ENCODE measurements around the gene ANGPTL8. TPM values are rescaled to one million over a fixed set of nuclear protein-coding genes. Genes with fewer than 3 reads are reported as not detected.

The ANGPTL8 gene
- total and polyA plus RNA-seq, 7 experiments from 2014 or later: not detected

DNA sequence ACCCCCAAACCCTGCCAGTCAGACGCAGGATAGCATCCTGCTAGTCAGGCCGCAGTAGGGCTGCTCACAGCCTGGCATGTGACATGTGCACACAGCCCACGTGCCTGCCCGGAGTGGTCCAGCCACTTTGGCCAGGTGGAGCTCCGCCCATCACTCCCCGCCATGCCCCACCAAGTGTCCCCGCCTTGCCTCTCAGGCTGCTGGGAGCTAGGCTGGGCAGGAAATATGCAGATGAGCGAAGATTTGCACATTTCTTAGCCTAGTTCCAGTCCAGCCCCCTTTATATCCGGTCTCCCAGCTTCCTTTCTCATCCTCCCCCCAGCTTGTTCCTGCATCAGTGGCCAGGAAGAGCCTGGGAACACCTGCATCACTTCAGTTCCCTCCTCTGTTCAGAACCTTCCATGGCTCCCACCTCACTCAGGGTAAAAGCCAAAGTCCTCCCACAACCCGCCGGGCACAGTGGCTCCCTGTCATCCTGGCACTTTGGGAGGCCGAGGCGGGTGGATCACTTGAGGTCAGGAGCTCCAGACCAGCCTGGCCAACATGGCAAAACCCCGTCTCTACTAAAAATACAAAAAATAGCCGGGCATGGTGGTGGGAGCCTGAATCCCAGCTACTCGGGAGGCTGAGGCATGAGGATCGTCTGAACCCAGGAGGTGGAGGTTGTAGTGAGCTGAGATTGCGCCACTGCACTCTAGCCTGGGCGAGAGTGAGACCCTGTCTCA, 25.2 kb downstream of the ANGPTL8 start:
- Mint-ChIP-seq H3K4me3 (peak overlapping the region in 1 of 10 donors; percentile 85), H3K27ac (no peak overlapping the region), H3K4me1 (peaks cover 3 to 7% (median 4%) of the 10 kb centered on the region in 7 donors), H3K9me3 (peaks cover 0 to 4% (median 0%) of the 10 kb centered on the region in 11 donors), H3K27me3 (peaks cover 57 to 87% (median 66%) of the 10 kb centered on the region in 5 donors), H3K36me3 (no peaks in the 10 kb centered on the region)
- intact Hi-C loops (cut with micrococcal nuclease): no loop called here
- peaks cover 0 to 14% of the 10 kb centered on the region in 2 donors for H3K27me3 ChIP-seq (ENCODE audit: control insufficient read depth in 2 of 2, insufficient read depth in 2 of 2, low read length in 2 of 2)
- no peaks in the 10 kb centered on the region for H3K36me3 ChIP-seq (ENCODE audit: control insufficient read depth in 2 of 3, insufficient read depth in 3 of 3, low read length in 3 of 3)
- DNase-seq (no peak), ATAC-seq (no peak)
- no peak overlapping the region for H3K27ac ChIP-seq (ENCODE audit: low read depth, low read length)
- POLR2A ChIA-PET: no interaction called here
- H3K4me3 ChIP-seq (ENCODE audit: low read length): no peak overlapping the region
- CTCF ChIA-PET: interaction anchor here (0.6 kb wide), 1 partner anchor 136 kb away, joined by 3 read pairs; no protein-coding TSS in a partner anchor
- no peaks in the 10 kb centered on the region for H3K9me3 ChIP-seq (ENCODE audit: control insufficient read depth in 2 of 3, low read length in 3 of 3)
- H3K4me1 ChIP-seq (ENCODE audit: control insufficient read depth in 2 of 2, insufficient read depth in 2 of 2, low read length in 2 of 2): no peaks in the 10 kb centered on the region

DNA sequence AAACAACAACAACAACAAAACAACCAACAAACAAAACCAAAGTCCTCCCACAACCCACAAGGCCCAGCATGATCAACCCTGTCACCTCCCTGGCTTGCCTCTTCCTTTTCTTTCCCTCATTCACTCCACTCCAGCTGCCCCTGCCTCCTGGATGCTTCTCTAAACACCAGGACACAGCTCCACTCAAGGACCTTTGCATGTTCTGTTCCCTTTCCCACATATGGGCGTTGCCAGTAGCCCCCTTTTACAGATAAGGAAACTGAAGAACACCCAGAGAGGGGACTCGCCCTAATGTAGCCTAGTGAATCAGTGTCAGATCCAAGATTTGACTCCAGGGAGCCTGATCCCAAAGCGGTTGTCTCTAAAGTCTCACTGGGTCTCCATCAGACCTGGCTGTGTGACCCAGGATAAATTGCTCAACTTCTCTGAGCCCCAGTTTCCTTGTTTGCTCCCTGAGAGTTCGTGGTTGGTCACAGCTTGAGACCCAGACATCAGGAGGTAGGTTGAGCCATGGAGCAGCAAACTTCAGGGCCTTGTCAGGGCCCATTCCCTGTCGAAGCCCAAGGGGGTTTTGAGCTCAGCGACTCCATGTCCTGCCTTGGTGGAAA, 25.9 kb downstream of the ANGPTL8 start:
- POLR2A ChIA-PET: no interaction called here

GRCh38 chr19:11265785-11266236, 26.4 kb downstream of the ANGPTL8 start:
- ATAC-seq (no peak), DNase-seq (no peak)
- H3K4me3 ChIP-seq (ENCODE audit: low read length): no peak overlapping the region
- no peak overlapping the region for H3K4me3 Mint-ChIP-seq
- H3K27ac Mint-ChIP-seq: no peak overlapping the region
- H3K9me3 ChIP-seq (ENCODE audit: control insufficient read depth in 2 of 3, low read length in 3 of 3): no peaks in the 10 kb centered on the region
- H3K36me3 ChIP-seq (ENCODE audit: control insufficient read depth in 2 of 3, insufficient read depth in 3 of 3, low read length in 3 of 3): no peaks in the 10 kb centered on the region
- H3K27me3 ChIP-seq (ENCODE audit: control insufficient read depth in 2 of 2, insufficient read depth in 2 of 2, low read length in 2 of 2): peaks cover 0 to 14% of the 10 kb centered on the region in 2 donors
- H3K27ac ChIP-seq (ENCODE audit: low read depth, low read length): no peak overlapping the region
- peaks cover 0 to 3% (median 0%) of the 10 kb centered on the region in 11 donors for H3K9me3 Mint-ChIP-seq
- H3K27me3 Mint-ChIP-seq: peaks cover 57 to 83% (median 64%) of the 10 kb centered on the region in 5 donors
- H3K4me1 Mint-ChIP-seq: peaks cover 2 to 6% (median 4%) of the 10 kb centered on the region in 7 donors
- intact Hi-C loops (cut with micrococcal nuclease): no loop called here
- CTCF ChIA-PET: no interaction called here
- POLR2A ChIA-PET: no interaction called here
- no peaks in the 10 kb centered on the region for H3K36me3 Mint-ChIP-seq
- no peaks in the 10 kb centered on the region for H3K4me1 ChIP-seq (ENCODE audit: control insufficient read depth in 2 of 2, insufficient read depth in 2 of 2, low read length in 2 of 2)

More for the DNA sequence above, 25.9 kb downstream of the ANGPTL8 start:
- H3K27ac ChIP-seq (ENCODE audit: low read depth, low read length): no peak overlapping the region
- intact Hi-C loops (cut with micrococcal nuclease): no loop called here
- H3K27ac Mint-ChIP-seq: peak overlapping the region in 1 of 9 donors; percentile 44
- CTCF ChIA-PET: no interaction called here
- DNase-seq (no peak), ATAC-seq (no peak)
- no peaks in the 10 kb centered on the region for H3K36me3 Mint-ChIP-seq
- no peaks in the 10 kb centered on the region for H3K4me1 ChIP-seq (ENCODE audit: control insufficient read depth in 2 of 2, insufficient read depth in 2 of 2, low read length in 2 of 2)
- H3K4me1 Mint-ChIP-seq: peaks cover 3 to 7% (median 4%) of the 10 kb centered on the region in 7 donors
- peaks cover 57 to 85% (median 65%) of the 10 kb centered on the region in 5 donors for H3K27me3 Mint-ChIP-seq
- H3K27me3 ChIP-seq (ENCODE audit: control insufficient read depth in 2 of 2, insufficient read depth in 2 of 2, low read length in 2 of 2): peaks cover 0 to 14% of the 10 kb centered on the region in 2 donors
- H3K9me3 Mint-ChIP-seq: peaks cover 0 to 4% (median 0%) of the 10 kb centered on the region in 11 donors
- H3K9me3 ChIP-seq (ENCODE audit: control insufficient read depth in 2 of 3, low read length in 3 of 3): no peaks in the 10 kb centered on the region
- no peak overlapping the region for H3K4me3 ChIP-seq (ENCODE audit: low read length)
- peak overlapping the region in 3 of 10 donors; percentile 21 to 72 (median 46) for H3K4me3 Mint-ChIP-seq
- no peaks in the 10 kb centered on the region for H3K36me3 ChIP-seq (ENCODE audit: control insufficient read depth in 2 of 3, insufficient read depth in 3 of 3, low read length in 3 of 3)

- Mint-ChIP-seq H3K9me3 (peaks cover 0 to 1% (median 0%) of the 10 kb centered on the region in 11 donors), H3K4me3 (peak overlapping the region in 1 of 10 donors; percentile 9), H3K27ac (no peak overlapping the region), H3K36me3 (no peaks in the 10 kb centered on the region), H3K27me3 (peaks cover 50 to 86% (median 64%) of the 10 kb centered on the region in 5 donors), H3K4me1 (peaks cover 0 to 5% (median 4%) of the 10 kb centered on the region in 7 donors)
- Histone ChIP-seq H3K9me3 (ENCODE audit: control insufficient read depth in 2 of 3, low read length in 3 of 3) (no peaks in the 10 kb centered on the region), H3K36me3 (ENCODE audit: control insufficient read depth in 2 of 3, insufficient read depth in 3 of 3, low read length in 3 of 3) (no peaks in the 10 kb centered on the region), H3K27me3 (ENCODE audit: control insufficient read depth in 2 of 2, insufficient read depth in 2 of 2, low read length in 2 of 2) (peaks cover 0 to 11% of the 10 kb centered on the region in 2 donors), H3K4me1 (ENCODE audit: control insufficient read depth in 2 of 2, insufficient read depth in 2 of 2, low read length in 2 of 2) (no peaks in the 10 kb centered on the region), H3K4me3 (ENCODE audit: low read length) (no peak overlapping the region), H3K27ac (ENCODE audit: low read depth, low read length) (no peak overlapping the region)
- intact Hi-C loops (cut with micrococcal nuclease): no loop called here
- no peak for DNase-seq
- POLR2A ChIA-PET: no interaction called here
- no peak for ATAC-seq
- CTCF ChIA-PET: interaction anchor here (0.6 kb wide), 1 partner anchor 157 kb away, joined by 3 read pairs; no protein-coding TSS in a partner anchor
Measured at GRCh38 chr19:11267316-11268085, 28.1 kb downstream of the ANGPTL8 start.

- H3K27me3 ChIP-seq (ENCODE audit: control insufficient read depth in 2 of 2, insufficient read depth in 2 of 2, low read length in 2 of 2): peaks cover 0 to 4% of the 10 kb centered on the region in 2 donors
- Mint-ChIP-seq H3K27ac (peak overlapping the region in 1 of 9 donors; percentile 62), H3K27me3 (peaks cover 46 to 84% (median 59%) of the 10 kb centered on the region in 5 donors), H3K4me1 (peaks cover 0 to 5% (median 0%) of the 10 kb centered on the region in 7 donors), H3K4me3 (no peak overlapping the region), H3K36me3 (no peaks in the 10 kb centered on the region), H3K9me3 (peaks cover 0 to 1% (median 0%) of the 10 kb centered on the region in 11 donors)
- no peak for ATAC-seq
- H3K36me3 ChIP-seq (ENCODE audit: control insufficient read depth in 2 of 3, insufficient read depth in 3 of 3, low read length in 3 of 3): no peaks in the 10 kb centered on the region
- H3K4me3 ChIP-seq (ENCODE audit: low read length): no peak overlapping the region
- no peak overlapping the region for H3K27ac ChIP-seq (ENCODE audit: low read depth, low read length)
- no peak for DNase-seq
- H3K4me1 ChIP-seq (ENCODE audit: control insufficient read depth in 2 of 2, insufficient read depth in 2 of 2, low read length in 2 of 2): no peaks in the 10 kb centered on the region
- intact Hi-C loops (cut with micrococcal nuclease): no loop called here
- no peaks in the 10 kb centered on the region for H3K9me3 ChIP-seq (ENCODE audit: control insufficient read depth in 2 of 3, low read length in 3 of 3)
- CTCF ChIA-PET: no interaction called here
- POLR2A ChIA-PET: interaction anchor here (0.6 kb wide), 1 partner anchor 69 kb away, joined by 4 read pairs; no protein-coding TSS in a partner anchor
Measured at GRCh38 chr19:11268783-11269267, 29.4 kb downstream of the ANGPTL8 start.

DNA sequence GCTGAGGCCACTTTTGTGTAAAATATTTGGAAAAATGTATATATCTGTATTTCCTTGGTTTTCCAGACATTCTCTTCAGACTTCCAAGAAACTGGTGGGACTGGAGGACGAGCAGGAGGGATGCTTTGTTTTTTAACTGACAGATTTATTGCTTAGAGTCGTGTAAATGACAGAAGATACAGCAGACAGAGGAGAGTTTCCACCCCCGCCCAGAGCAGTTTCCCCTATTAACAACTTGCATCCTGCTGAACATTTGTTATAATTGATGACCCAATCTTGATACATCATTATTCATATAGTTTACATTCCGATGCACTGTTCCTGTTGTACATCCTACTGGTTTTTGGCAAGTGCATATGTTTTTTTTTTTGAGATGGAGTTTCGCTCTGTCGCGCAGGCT, 30.0 kb downstream of the ANGPTL8 start:
- Histone ChIP-seq H3K4me3 (ENCODE audit: low read length) (no peak overlapping the region), H3K9me3 (ENCODE audit: control insufficient read depth in 2 of 3, low read length in 3 of 3) (no peaks in the 10 kb centered on the region), H3K36me3 (ENCODE audit: control insufficient read depth in 2 of 3, insufficient read depth in 3 of 3, low read length in 3 of 3) (no peaks in the 10 kb centered on the region), H3K27ac (ENCODE audit: low read depth, low read length) (no peak overlapping the region), H3K4me1 (ENCODE audit: control insufficient read depth in 2 of 2, insufficient read depth in 2 of 2, low read length in 2 of 2) (no peaks in the 10 kb centered on the region), H3K27me3 (ENCODE audit: control insufficient read depth in 2 of 2, insufficient read depth in 2 of 2, low read length in 2 of 2) (peaks cover 0 to 1% of the 10 kb centered on the region in 2 donors)
- CTCF ChIA-PET: no interaction called here
- Mint-ChIP-seq H3K27ac (no peak overlapping the region), H3K4me3 (no peak overlapping the region), H3K36me3 (no peaks in the 10 kb centered on the region), H3K9me3 (peaks cover 0 to 1% (median 0%) of the 10 kb centered on the region in 11 donors), H3K4me1 (peaks cover 0 to 5% (median 0%) of the 10 kb centered on the region in 7 donors), H3K27me3 (peaks cover 42 to 86% (median 54%) of the 10 kb centered on the region in 5 donors)
- no peak for ATAC-seq
- POLR2A ChIA-PET: no interaction called here
- no peak for DNase-seq
- intact Hi-C loops (cut with micrococcal nuclease): no loop called here
